Peyer's patch (tissue), 4 donors: Measurements from ENCODE around the gene ZNF417. TPM values are rescaled to one million over a fixed set of nuclear protein-coding genes. Genes with fewer than 3 reads are reported as not detected.

Experiments
- DNase-seq, 3 donors: peaks; one replicate each; pipeline ENCODE4 v3.0.0-alpha.2; 2017 to 2019
- H3K27ac ChIP-seq, 4 donors: fragments of 200-600 bp; sonication (generic); one replicate each; pipeline ENCODE4 v1.5.1; 2016 to 2019
- H3K27me3 ChIP-seq, 2 donors: fragments of 200-600 bp; sonication (generic); one replicate each; pipeline ENCODE4 v1.5.1; 2019
- H3K36me3 ChIP-seq, 3 donors: fragments of 200-600 bp; sonication (generic); one replicate each; pipeline ENCODE4 v1.5.1; 2016 to 2019
- H3K4me1 ChIP-seq, 4 donors: fragments of 200-600 bp; sonication (generic); one replicate each; pipeline ENCODE4 v1.5.1; 2016 to 2019
- H3K4me3 ChIP-seq, 4 donors: fragments of 200-600 bp; sonication (generic); 1 replicate in 3 of 4; 2 replicates in 1 of 4; pipeline ENCODE4 v1.5.1; 2016 to 2019; ENCODE audit warnings: mild to moderate bottlenecking in 1 of 4
- H3K9me3 ChIP-seq, 4 donors: fragments of 200-600 bp; sonication (generic); one replicate each; pipeline ENCODE4 v1.5.1; 2016 to 2019; ENCODE audit warnings: mild to moderate bottlenecking in 1 of 4
- CTCF ChIP-seq, 6 experiments: fragments of 450-650 bp in 4 of 6; fragments of 200-600 bp in 2 of 6; sonication (generic) in 1 of 6; IDR thresholded peaks; one replicate each; pipeline ENCODE4 v1.5.1; 2017 to 2019; ENCODE audit warnings: antibody characterized with exemption in 6 of 6, mild to moderate bottlenecking in 3 of 6, moderate library complexity in 1 of 6
- POLR2A ChIP-seq, 2 donors: fragments of 450-650 bp; IDR thresholded peaks; one replicate each; pipeline ENCODE4 v1.5.1; 2017; ENCODE audit warnings: antibody characterized with exemption in 2 of 2, mild to moderate bottlenecking in 2 of 2, moderate library complexity in 2 of 2
- total RNA-seq, 4 donors: library from RNA; depleted of rRNA; stranded (reverse); fragments of >200 nt; gene quantifications; one replicate each; pipeline ENCODE4 v1.1.0, GENCODE V29; 2016

The ZNF417 gene
- total RNA-seq, 4 donors from 2014 or later, result 13.5 to 54.5 (median 19.0) TPM

- DNase-seq, result no peak
These were observed 32.9 kb upstream of the ZNF417 start for GRCh38 chr19:57949296-57949695.

GRCh38 chr19:57947419-57948134, 31.2 kb upstream of the ZNF417 start, which contains the start of gene ZNF256:
ZNF256 (minus strand) TSS chr19:57947706; CDS start chr19:57947474, 232 bp downstream.
- Histone ChIP-seq H3K36me3 (peaks cover 0 to 19% (median 0%) of the 10 kb centered on the region in 3 donors), H3K9me3 (peaks cover 0 to 29% (median 11%) of the 10 kb centered on the region in 4 donors), H3K27ac (peak within 1 kb of the TSS; percentile 48 to 80 (median 70)), H3K4me1 (peaks cover 0 to 11% (median 2%) of the 10 kb centered on the region in 4 donors), H3K4me3 (peak within 1 kb of the TSS; percentile 47 to 87 (median 77)), H3K27me3 (no peaks in the 10 kb centered on the region)
- peak; percentile 89 to 96 (median 93) for DNase-seq
- peak in 1 of 2 donors; percentile 20 for TF ChIP-seq POLR2A (IDR thresholded peaks at IDR 0.05)
- TF ChIP-seq CTCF (IDR thresholded peaks at IDR 0.05), result peak; percentile 48 to 69 (median 58)

More at GRCh38 chr19:57949296-57949695, 32.9 kb upstream of the ZNF417 start:
- Histone ChIP-seq H3K4me1 (peaks cover 0 to 11% (median 2%) of the 10 kb centered on the region in 4 donors), H3K27ac (no peak overlapping the region), H3K27me3 (no peaks in the 10 kb centered on the region), H3K36me3 (peaks cover 0 to 2% (median 0%) of the 10 kb centered on the region in 3 donors), H3K4me3 (no peak overlapping the region), H3K9me3 (peaks cover 0 to 13% (median 5%) of the 10 kb centered on the region in 4 donors)
- TF ChIP-seq CTCF (IDR thresholded peaks at IDR 0.05), result no peak
- no peak for TF ChIP-seq POLR2A (IDR thresholded peaks at IDR 0.05)

GRCh38 chr19:57947088-57947418, 30.7 kb upstream of the ZNF417 start:
- no peaks in the 10 kb centered on the region for H3K27me3 ChIP-seq
- H3K9me3 ChIP-seq, result peaks cover 0 to 34% (median 14%) of the 10 kb centered on the region in 4 donors
- H3K27ac ChIP-seq, result peak overlapping the region; percentile 48 to 80 (median 70)
- H3K4me1 ChIP-seq, result peaks cover 0 to 11% (median 2%) of the 10 kb centered on the region in 4 donors
- no peak for DNase-seq
- peaks cover 0 to 25% (median 0%) of the 10 kb centered on the region in 3 donors for H3K36me3 ChIP-seq
- peak overlapping the region; percentile 47 to 87 (median 77) for H3K4me3 ChIP-seq
- TF ChIP-seq POLR2A (IDR thresholded peaks at IDR 0.05) (no peak), CTCF (IDR thresholded peaks at IDR 0.05) (no peak)

GRCh38 chr19:57946316-57946715, 29.9 kb upstream of the ZNF417 start:
- H3K27me3 ChIP-seq, result no peaks in the 10 kb centered on the region
- no peak for DNase-seq
- peaks cover 0 to 32% (median 0%) of the 10 kb centered on the region in 3 donors for H3K36me3 ChIP-seq
- TF ChIP-seq POLR2A (IDR thresholded peaks at IDR 0.05), result no peak
- no peak for TF ChIP-seq CTCF (IDR thresholded peaks at IDR 0.05)
- peak overlapping the region in 1 of 4 donors; percentile 76 for H3K4me3 ChIP-seq
- H3K9me3 ChIP-seq, result peaks cover 0 to 41% (median 17%) of the 10 kb centered on the region in 4 donors
- no peak overlapping the region for H3K27ac ChIP-seq
- peaks cover 0 to 11% (median 2%) of the 10 kb centered on the region in 4 donors for H3K4me1 ChIP-seq

GRCh38 chr19:57941593-57941992, 25.2 kb upstream of the ZNF417 start:
- no peak overlapping the region for H3K4me3 ChIP-seq
- no peaks in the 10 kb centered on the region for H3K27me3 ChIP-seq
- H3K9me3 ChIP-seq, result peaks cover 0 to 80% (median 24%) of the 10 kb centered on the region in 4 donors
- H3K27ac ChIP-seq, result no peak overlapping the region
- TF ChIP-seq CTCF (IDR thresholded peaks at IDR 0.05) (no peak), POLR2A (IDR thresholded peaks at IDR 0.05) (no peak)
- no peak for DNase-seq
- peaks cover 0 to 62% (median 0%) of the 10 kb centered on the region in 3 donors for H3K36me3 ChIP-seq
- H3K4me1 ChIP-seq, result peaks cover 0 to 6% (median under 1%) of the 10 kb centered on the region in 4 donors
